Caco-2 (cell line): ENCODE measurements around the gene GRXCR2. TPM values are rescaled to one million over a fixed set of nuclear protein-coding genes. Genes with fewer than 3 reads are reported as not detected.

ENCODE experiments used
- BruUV-seq: library from RNA; stranded (reverse); fragments of 400-500 nt; replicated peaks from 2 replicates; lab custom pipeline; 2021; lab: Mats Ljungman, UMichigan
- CTCF ChIA-PET: fragments of 300-600 bp; sonication (Branson Sonifier 250); formaldehyde crosslinking; loops from one replicate; lab custom pipeline; 2022; ENCODE audit warnings: antibody characterized with exemption; lab: Charles Lee
- POLR2A ChIA-PET: fragments of 300-600 bp; sonication (Branson Sonifier 250); formaldehyde crosslinking; loops from one replicate; lab custom pipeline; 2022; ENCODE audit warnings: antibody characterized with exemption; lab: Charles Lee
- DNase-seq, 2 experiments: peaks; one replicate each; pipeline versions ENCODE4 v3.0.0 to v3.0.0-alpha.2; 2020 to 2022
- H3K27me3 ChIP-seq: replicated peaks from 2 replicates; pipeline ENCODE4 v1.6.0; 2011; ENCODE audit warnings: low read length; ENCODE audit not compliant: control insufficient read depth, insufficient read depth
- H3K36me3 ChIP-seq: 2 replicates; pipeline ENCODE4 v1.5.1; 2011; ENCODE audit warnings: low read length; ENCODE audit not compliant: control insufficient read depth, insufficient read depth
- H3K4me1 ChIP-seq: fragments of 250-450 bp; sonication (Bioruptor Pico); 2 replicates; pipeline ENCODE4 v1.5.1; 2020; ENCODE audit warnings: mild to moderate bottlenecking
- H3K4me3 ChIP-seq: 2 replicates; pipeline ENCODE4 v1.5.1; 2011; ENCODE audit warnings: low read depth, mild to moderate bottlenecking, control low read depth, low read length
- H3K9me3 ChIP-seq: fragments of 250-450 bp; sonication (Bioruptor Pico); 2 replicates; pipeline ENCODE4 v1.5.1; 2020; ENCODE audit warnings: mild to moderate bottlenecking, moderate library complexity
- H3K27ac Mint-ChIP-seq: one replicate; pipeline ENCODE4 v1.8.0; 2022; ENCODE audit warnings: mixed read lengths; ENCODE audit not compliant: unreplicated experiment
- H3K27me3 Mint-ChIP-seq: one replicate; pipeline ENCODE4 v1.8.0; 2022; ENCODE audit warnings: mixed read lengths; ENCODE audit not compliant: insufficient read depth, unreplicated experiment
- H3K36me3 Mint-ChIP-seq: one replicate; pipeline ENCODE4 v1.8.0; 2022; ENCODE audit warnings: mild to moderate bottlenecking, mixed read lengths; ENCODE audit not compliant: insufficient read depth, unreplicated experiment
- H3K4me1 Mint-ChIP-seq: one replicate; pipeline ENCODE4 v1.8.0; 2022; ENCODE audit warnings: low read depth, mixed read lengths; ENCODE audit not compliant: unreplicated experiment
- H3K4me3 Mint-ChIP-seq: one replicate; pipeline ENCODE4 v1.8.0; 2022; ENCODE audit warnings: mild to moderate bottlenecking, moderate library complexity, mixed read lengths; ENCODE audit not compliant: unreplicated experiment
- H3K9me3 Mint-ChIP-seq: one replicate; pipeline ENCODE4 v1.8.0; 2022; ENCODE audit warnings: mixed read lengths; ENCODE audit not compliant: unreplicated experiment
- intact Hi-C: fragments of 100-400 bp; cut with micrococcal nuclease; formaldehyde crosslinking; loops from one replicate; pipeline ENCODE4 v1.10.0; 2022; ENCODE audit not compliant: unreplicated experiment
- total RNA-seq: library from RNA; stranded (reverse); gene quantifications from 2 replicates; pipeline ENCODE4 v1.2.3, GENCODE V29; 2022
- TF ChIP-seq, protein P1 (sequence below), 2 experiments: fragments of 200-600 bp in 1 of 2; IDR thresholded peaks; 1 replicate in 1 of 2; 2 replicates in 1 of 2; pipeline versions ENCODE4 v1.5.1 to v1.8.0; 2011 to 2022; ENCODE audit warnings: antibody characterized with exemption in 1 of 2, control low read depth in 1 of 2, inconsistent platforms in 1 of 2, low read depth in 1 of 2, low read length in 1 of 2, mild to moderate bottlenecking in 1 of 2, moderate library complexity in 1 of 2; ENCODE audit not compliant: insufficient read depth in 1 of 2, severe bottlenecking in 1 of 2, unreplicated experiment in 1 of 2

Gene GRXCR2
- total RNA-seq, 1 experiment from 2014 or later, result not detected

DNA sequence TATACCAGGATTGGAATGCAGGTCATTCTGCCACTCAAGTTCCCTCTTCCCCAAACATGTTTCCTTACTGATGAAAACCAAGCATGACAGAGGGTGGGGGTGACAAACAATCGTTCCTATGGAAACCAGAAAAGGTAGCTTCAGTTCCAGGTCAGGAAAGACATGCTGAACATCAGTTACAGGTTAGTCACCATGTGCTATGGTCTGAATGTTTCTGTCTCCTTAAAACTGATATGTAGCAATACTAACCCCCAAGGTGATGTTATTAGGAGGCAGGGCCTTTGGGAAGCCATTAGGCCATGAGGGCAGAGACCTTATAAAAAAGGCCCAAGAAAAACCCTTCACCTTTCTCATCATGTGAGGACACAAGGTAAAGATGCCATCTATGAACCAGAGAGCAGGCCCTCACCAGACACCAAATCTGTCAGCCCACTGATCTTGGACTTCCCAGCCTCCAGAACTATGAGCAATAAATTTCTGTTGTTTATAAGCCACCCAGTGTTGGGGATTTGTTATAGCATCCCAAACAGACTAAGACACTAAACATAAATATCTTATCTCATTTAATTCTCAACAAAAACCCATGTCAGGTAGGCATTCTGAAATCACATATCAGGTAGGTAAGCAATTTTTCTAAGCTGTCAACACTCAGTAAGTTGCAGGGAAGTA lies 47.9 kb upstream of the GRXCR2 start:
- TF ChIP-seq, protein P1, sequence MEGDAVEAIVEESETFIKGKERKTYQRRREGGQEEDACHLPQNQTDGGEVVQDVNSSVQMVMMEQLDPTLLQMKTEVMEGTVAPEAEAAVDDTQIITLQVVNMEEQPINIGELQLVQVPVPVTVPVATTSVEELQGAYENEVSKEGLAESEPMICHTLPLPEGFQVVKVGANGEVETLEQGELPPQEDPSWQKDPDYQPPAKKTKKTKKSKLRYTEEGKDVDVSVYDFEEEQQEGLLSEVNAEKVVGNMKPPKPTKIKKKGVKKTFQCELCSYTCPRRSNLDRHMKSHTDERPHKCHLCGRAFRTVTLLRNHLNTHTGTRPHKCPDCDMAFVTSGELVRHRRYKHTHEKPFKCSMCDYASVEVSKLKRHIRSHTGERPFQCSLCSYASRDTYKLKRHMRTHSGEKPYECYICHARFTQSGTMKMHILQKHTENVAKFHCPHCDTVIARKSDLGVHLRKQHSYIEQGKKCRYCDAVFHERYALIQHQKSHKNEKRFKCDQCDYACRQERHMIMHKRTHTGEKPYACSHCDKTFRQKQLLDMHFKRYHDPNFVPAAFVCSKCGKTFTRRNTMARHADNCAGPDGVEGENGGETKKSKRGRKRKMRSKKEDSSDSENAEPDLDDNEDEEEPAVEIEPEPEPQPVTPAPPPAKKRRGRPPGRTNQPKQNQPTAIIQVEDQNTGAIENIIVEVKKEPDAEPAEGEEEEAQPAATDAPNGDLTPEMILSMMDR (IDR thresholded peaks at IDR 0.05; ENCODE audit: insufficient read depth in 1 of 2, low read depth in 1 of 2, low read length in 1 of 2, severe bottlenecking in 1 of 2, unreplicated experiment in 1 of 2), result no peak
- Mint-ChIP-seq H3K4me1 (peaks cover 27% of the 10 kb centered on the region), H3K27me3 (no peaks in the 10 kb centered on the region), H3K36me3 (no peaks in the 10 kb centered on the region), H3K27ac (no peak overlapping the region), H3K9me3 (no peaks in the 10 kb centered on the region), H3K4me3 (no peak overlapping the region)
- no peaks in the 10 kb centered on the region for H3K9me3 ChIP-seq
- POLR2A ChIA-PET, result no interaction called here
- no peak overlapping the region for H3K4me3 ChIP-seq
- no peaks in the 10 kb centered on the region for H3K36me3 ChIP-seq
- no peaks in the 10 kb centered on the region for H3K27me3 ChIP-seq
- no TSS peak for BruUV-seq
- CTCF ChIA-PET, result no interaction called here
- no peak for DNase-seq
- intact Hi-C loops, result no loop called here
- H3K4me1 ChIP-seq, result peaks cover 24% of the 10 kb centered on the region

DNA sequence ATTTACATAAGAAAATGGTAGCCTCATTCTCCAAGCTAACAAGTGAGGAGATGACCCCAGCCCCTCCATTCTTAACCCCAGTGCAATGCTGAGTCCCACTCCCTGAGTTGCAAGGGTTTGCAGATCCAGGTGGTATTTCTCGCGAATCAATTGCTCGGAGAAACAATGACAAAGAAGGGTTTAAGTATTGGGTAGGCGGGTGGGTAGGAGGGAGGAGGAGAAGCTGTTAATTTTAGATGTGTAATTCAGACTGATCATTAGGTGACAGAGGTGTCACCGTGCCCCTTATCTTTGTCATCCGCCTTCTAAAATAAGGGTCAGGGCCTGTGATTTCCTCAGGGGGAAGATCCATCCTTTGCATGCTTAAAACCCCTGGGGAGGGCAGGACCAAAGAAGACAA lies 46.6 kb upstream of the GRXCR2 start:
- no peaks in the 10 kb centered on the region for H3K36me3 Mint-ChIP-seq
- no peaks in the 10 kb centered on the region for H3K27me3 Mint-ChIP-seq
- Histone ChIP-seq H3K27me3 (no peaks in the 10 kb centered on the region), H3K4me1 (peaks cover 11% of the 10 kb centered on the region), H3K9me3 (no peaks in the 10 kb centered on the region), H3K36me3 (no peaks in the 10 kb centered on the region), H3K4me3 (no peak overlapping the region)
- peaks cover 23% of the 10 kb centered on the region for H3K4me1 Mint-ChIP-seq
- POLR2A ChIA-PET, result no interaction called here
- CTCF ChIA-PET, result no interaction called here
- DNase-seq, result no peak
- H3K27ac Mint-ChIP-seq, result no peak overlapping the region
- TF ChIP-seq, protein P1 (IDR thresholded peaks at IDR 0.05; ENCODE audit: insufficient read depth in 1 of 2, low read depth in 1 of 2, low read length in 1 of 2, severe bottlenecking in 1 of 2, unreplicated experiment in 1 of 2), result no peak
- intact Hi-C loops, result no loop called here
- no TSS peak for BruUV-seq
- no peaks in the 10 kb centered on the region for H3K9me3 Mint-ChIP-seq
- H3K4me3 Mint-ChIP-seq, result no peak overlapping the region

DNA sequence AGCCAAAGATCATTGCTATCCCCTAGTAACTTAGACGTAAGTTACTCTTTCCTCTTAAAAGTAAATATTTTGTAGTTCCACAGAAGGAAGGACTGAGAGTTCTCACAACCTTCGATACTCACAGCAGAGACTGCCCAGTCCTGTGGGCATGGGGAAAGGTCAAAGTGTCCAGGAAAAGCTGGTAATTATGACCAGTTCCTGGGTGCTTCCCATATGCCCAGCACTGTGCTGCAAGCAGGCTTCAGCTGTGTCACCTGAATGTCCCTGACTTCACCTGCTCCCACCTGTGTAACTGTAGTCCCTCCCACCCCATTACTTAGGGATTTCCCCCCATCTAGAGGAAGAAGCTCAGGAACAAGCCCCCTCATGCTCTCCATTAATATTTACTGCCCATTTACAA lies 45.6 kb upstream of the GRXCR2 start:
- intact Hi-C loops, result no loop called here
- H3K9me3 ChIP-seq, result no peaks in the 10 kb centered on the region
- H3K27ac Mint-ChIP-seq, result no peak overlapping the region
- H3K27me3 ChIP-seq, result no peaks in the 10 kb centered on the region
- no peak for DNase-seq
- H3K4me1 ChIP-seq, result peaks cover 1% of the 10 kb centered on the region
- no peaks in the 10 kb centered on the region for H3K36me3 Mint-ChIP-seq
- H3K4me3 Mint-ChIP-seq, result no peak overlapping the region
- no TSS peak for BruUV-seq
- ChIA-PET POLR2A (no interaction called here), CTCF (interaction anchor here (0.9 kb wide), 1 partner anchor 11 kb away, joined by 3 read pairs; no protein-coding TSS in a partner anchor)
- H3K9me3 Mint-ChIP-seq, result no peaks in the 10 kb centered on the region
- no peak overlapping the region for H3K4me3 ChIP-seq
- no peaks in the 10 kb centered on the region for H3K36me3 ChIP-seq
- no peaks in the 10 kb centered on the region for H3K27me3 Mint-ChIP-seq
- TF ChIP-seq, protein P1 (IDR thresholded peaks at IDR 0.05; ENCODE audit: insufficient read depth in 1 of 2, low read depth in 1 of 2, low read length in 1 of 2, severe bottlenecking in 1 of 2, unreplicated experiment in 1 of 2), result no peak
- peaks cover 12% of the 10 kb centered on the region for H3K4me1 Mint-ChIP-seq
